ENCODE measurements around the gene F10.

Gene F10

GRCh38 chr13:113140677-113141600 is 18.3 kb downstream of the F10 start:
- WGBS = 93% methylated on average over 26 of the region's 26 CpGs
- H3K79me1 ChIP-seq (replicated peaks; ENCODE audit: low read length, poor library complexity, severe bottlenecking) = no peaks in the 10 kb centered on the region
- H2BK5ac ChIP-seq (ENCODE audit: low read depth, low read length, poor library complexity, severe bottlenecking) = no peak overlapping the region
- no peak overlapping the region for H3K18ac ChIP-seq (ENCODE audit: low read depth in 1 of 2, low read length in 2 of 2)
- H3K4ac ChIP-seq (ENCODE audit: low read depth in 1 of 2, low read length in 2 of 2) = no peak overlapping the region
- no peak overlapping the region for H3K4me2 ChIP-seq (ENCODE audit: low read length, poor library complexity, severe bottlenecking)
- no peak overlapping the region for H2BK12ac ChIP-seq (ENCODE audit: low read length in 2 of 2)
- H2AFZ ChIP-seq (ENCODE audit: low read depth, low read length) = no peak overlapping the region
- H3K14ac ChIP-seq (ENCODE audit: low read length in 2 of 2) = no peak overlapping the region
- no peak overlapping the region for H3K27ac ChIP-seq (ENCODE audit: low read length, poor library complexity, severe bottlenecking)
- no peak overlapping the region for H2BK120ac ChIP-seq (ENCODE audit: low read depth, low read length)
- no peaks in the 10 kb centered on the region for H3K9me3 ChIP-seq (ENCODE audit: control insufficient read depth, low read length)
- no peaks in the 10 kb centered on the region for H3K4me1 ChIP-seq (ENCODE audit: control insufficient read depth, insufficient read depth, low read depth, low read length)
- no peak overlapping the region for H3K9ac ChIP-seq (ENCODE audit: low read length)
- no peak for DNase-seq
- H4K91ac ChIP-seq (ENCODE audit: low read length) = no peak overlapping the region
- H3K23ac ChIP-seq (ENCODE audit: low read length in 2 of 2) = no peak overlapping the region
- H2BK15ac ChIP-seq (ENCODE audit: low read depth, poor library complexity, severe bottlenecking) = no peak overlapping the region
- no peak overlapping the region for H3K4me3 ChIP-seq (ENCODE audit: insufficient read depth in 1 of 2, low read depth in 1 of 2, low read length in 2 of 2)
- H4K8ac ChIP-seq (ENCODE audit: low read length) = no peak overlapping the region
- peaks cover 0 to 12% of the 10 kb centered on the region in 2 experiments for H3K27me3 ChIP-seq (ENCODE audit: control insufficient read depth in 1 of 2, insufficient read depth in 1 of 2, low read length in 2 of 2)
- H3K36me3 ChIP-seq (ENCODE audit: control insufficient read depth in 1 of 2, insufficient read depth in 2 of 2, low read depth in 1 of 2, low read length in 2 of 2) = peaks cover 0 to 15% of the 10 kb centered on the region in 2 experiments
- no peak overlapping the region for H2AK5ac ChIP-seq (ENCODE audit: low read length, severe bottlenecking)

GRCh38 chr13:113141601-113141970 is 19.0 kb downstream of the F10 start:
- Histone ChIP-seq H2BK15ac (ENCODE audit: low read depth, poor library complexity, severe bottlenecking) (no peak overlapping the region), H2AK5ac (ENCODE audit: low read length, severe bottlenecking) (no peak overlapping the region), H4K8ac (ENCODE audit: low read length) (no peak overlapping the region), H3K23ac (ENCODE audit: low read length in 2 of 2) (no peak overlapping the region), H2BK120ac (ENCODE audit: low read depth, low read length) (no peak overlapping the region), H3K27ac (ENCODE audit: low read length, poor library complexity, severe bottlenecking) (no peak overlapping the region), H3K27me3 (ENCODE audit: control insufficient read depth in 1 of 2, insufficient read depth in 1 of 2, low read length in 2 of 2) (peaks cover 0 to 12% of the 10 kb centered on the region in 2 experiments), H4K91ac (ENCODE audit: low read length) (no peak overlapping the region), H2BK5ac (ENCODE audit: low read depth, low read length, poor library complexity, severe bottlenecking) (no peak overlapping the region), H3K4me3 (ENCODE audit: insufficient read depth in 1 of 2, low read depth in 1 of 2, low read length in 2 of 2) (no peak overlapping the region), H3K4me1 (ENCODE audit: control insufficient read depth, insufficient read depth, low read depth, low read length) (no peaks in the 10 kb centered on the region), H2BK12ac (ENCODE audit: low read length in 2 of 2) (no peak overlapping the region), H3K79me1 (replicated peaks; ENCODE audit: low read length, poor library complexity, severe bottlenecking) (no peaks in the 10 kb centered on the region), H3K4me2 (ENCODE audit: low read length, poor library complexity, severe bottlenecking) (no peak overlapping the region), H3K14ac (ENCODE audit: low read length in 2 of 2) (no peak overlapping the region), H3K9me3 (ENCODE audit: control insufficient read depth, low read length) (no peaks in the 10 kb centered on the region), H3K9ac (ENCODE audit: low read length) (no peak overlapping the region), H3K18ac (ENCODE audit: low read depth in 1 of 2, low read length in 2 of 2) (no peak overlapping the region), H3K4ac (ENCODE audit: low read depth in 1 of 2, low read length in 2 of 2) (no peak overlapping the region), H2AFZ (ENCODE audit: low read depth, low read length) (no peak overlapping the region), H3K36me3 (ENCODE audit: control insufficient read depth in 1 of 2, insufficient read depth in 2 of 2, low read depth in 1 of 2, low read length in 2 of 2) (peaks cover 0 to 15% of the 10 kb centered on the region in 2 experiments)
- 94% methylated on average over 18 of the region's 18 CpGs for WGBS
- DNase-seq = no peak

DNA sequence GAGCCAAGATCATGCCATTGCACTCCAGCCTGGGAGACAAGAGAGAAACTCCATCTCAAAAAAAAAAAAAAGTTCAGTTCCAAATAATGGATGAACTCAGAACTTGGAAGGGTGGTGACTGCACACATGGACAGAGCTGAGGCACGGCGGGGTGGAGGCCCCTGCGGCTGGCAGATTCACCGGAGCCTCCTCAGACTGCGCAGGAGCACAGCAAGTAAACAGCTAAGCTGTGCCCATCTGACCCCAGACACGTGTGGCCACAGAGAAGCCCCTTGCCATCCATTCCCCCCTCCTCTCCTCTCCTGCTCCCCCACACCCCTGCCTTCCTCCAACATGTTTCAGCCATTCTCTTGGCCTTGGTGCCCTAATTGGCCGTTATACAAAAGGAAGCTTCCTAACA is 20.3 kb downstream of the F10 start:
- Histone ChIP-seq H2BK15ac (ENCODE audit: low read depth, poor library complexity, severe bottlenecking) (no peak overlapping the region), H3K79me1 (replicated peaks; ENCODE audit: low read length, poor library complexity, severe bottlenecking) (no peaks in the 10 kb centered on the region), H3K27me3 (ENCODE audit: control insufficient read depth in 1 of 2, insufficient read depth in 1 of 2, low read length in 2 of 2) (peaks cover 5 to 7% of the 10 kb centered on the region in 2 experiments), H3K4me1 (ENCODE audit: control insufficient read depth, insufficient read depth, low read depth, low read length) (no peaks in the 10 kb centered on the region), H3K18ac (ENCODE audit: low read depth in 1 of 2, low read length in 2 of 2) (no peak overlapping the region), H3K4me2 (ENCODE audit: low read length, poor library complexity, severe bottlenecking) (no peak overlapping the region), H2BK120ac (ENCODE audit: low read depth, low read length) (no peak overlapping the region), H3K23ac (ENCODE audit: low read length in 2 of 2) (no peak overlapping the region), H2BK5ac (ENCODE audit: low read depth, low read length, poor library complexity, severe bottlenecking) (no peak overlapping the region), H4K8ac (ENCODE audit: low read length) (no peak overlapping the region), H2AFZ (ENCODE audit: low read depth, low read length) (no peak overlapping the region), H3K4me3 (ENCODE audit: insufficient read depth in 1 of 2, low read depth in 1 of 2, low read length in 2 of 2) (no peak overlapping the region), H2BK12ac (ENCODE audit: low read length in 2 of 2) (no peak overlapping the region), H2AK5ac (ENCODE audit: low read length, severe bottlenecking) (no peak overlapping the region), H3K9ac (ENCODE audit: low read length) (no peak overlapping the region), H3K4ac (ENCODE audit: low read depth in 1 of 2, low read length in 2 of 2) (no peak overlapping the region), H3K36me3 (ENCODE audit: control insufficient read depth in 1 of 2, insufficient read depth in 2 of 2, low read depth in 1 of 2, low read length in 2 of 2) (peaks cover 0 to 15% of the 10 kb centered on the region in 2 experiments), H3K9me3 (ENCODE audit: control insufficient read depth, low read length) (no peaks in the 10 kb centered on the region), H3K27ac (ENCODE audit: low read length, poor library complexity, severe bottlenecking) (no peak overlapping the region), H4K91ac (ENCODE audit: low read length) (no peak overlapping the region), H3K14ac (ENCODE audit: low read length in 2 of 2) (no peak overlapping the region)
- 91% methylated on average over 7 of the region's 7 CpGs for WGBS
- DNase-seq = no peak

GRCh38 chr13:113143466-113144254 is 21.1 kb downstream of the F10 start:
- H3K36me3 ChIP-seq (ENCODE audit: control insufficient read depth in 1 of 2, insufficient read depth in 2 of 2, low read depth in 1 of 2, low read length in 2 of 2) = peaks cover 0 to 15% of the 10 kb centered on the region in 2 experiments
- H2AFZ ChIP-seq (ENCODE audit: low read depth, low read length) = no peak overlapping the region
- no peak overlapping the region for H2BK5ac ChIP-seq (ENCODE audit: low read depth, low read length, poor library complexity, severe bottlenecking)
- H3K23ac ChIP-seq (ENCODE audit: low read length in 2 of 2) = no peak overlapping the region
- 91% methylated on average over 39 of the region's 39 CpGs for WGBS
- no peak overlapping the region for H4K8ac ChIP-seq (ENCODE audit: low read length)
- no peaks in the 10 kb centered on the region for H3K4me1 ChIP-seq (ENCODE audit: control insufficient read depth, insufficient read depth, low read depth, low read length)
- H3K4me2 ChIP-seq (ENCODE audit: low read length, poor library complexity, severe bottlenecking) = no peak overlapping the region
- H3K14ac ChIP-seq (ENCODE audit: low read length in 2 of 2) = peak overlapping the region in 1 of 2 experiments; percentile 46
- peaks cover 5 to 6% of the 10 kb centered on the region in 2 experiments for H3K27me3 ChIP-seq (ENCODE audit: control insufficient read depth in 1 of 2, insufficient read depth in 1 of 2, low read length in 2 of 2)
- no peak overlapping the region for H2BK120ac ChIP-seq (ENCODE audit: low read depth, low read length)
- no peak overlapping the region for H3K4me3 ChIP-seq (ENCODE audit: insufficient read depth in 1 of 2, low read depth in 1 of 2, low read length in 2 of 2)
- no peaks in the 10 kb centered on the region for H3K79me1 ChIP-seq (replicated peaks; ENCODE audit: low read length, poor library complexity, severe bottlenecking)
- H3K27ac ChIP-seq (ENCODE audit: low read length, poor library complexity, severe bottlenecking) = no peak overlapping the region
- no peak overlapping the region for H3K9ac ChIP-seq (ENCODE audit: low read length)
- no peak overlapping the region for H2BK12ac ChIP-seq (ENCODE audit: low read length in 2 of 2)
- H4K91ac ChIP-seq (ENCODE audit: low read length) = no peak overlapping the region
- no peaks in the 10 kb centered on the region for H3K9me3 ChIP-seq (ENCODE audit: control insufficient read depth, low read length)
- H3K4ac ChIP-seq (ENCODE audit: low read depth in 1 of 2, low read length in 2 of 2) = no peak overlapping the region
- DNase-seq = no peak
- H2BK15ac ChIP-seq (ENCODE audit: low read depth, poor library complexity, severe bottlenecking) = no peak overlapping the region
- H3K18ac ChIP-seq (ENCODE audit: low read depth in 1 of 2, low read length in 2 of 2) = no peak overlapping the region
- no peak overlapping the region for H2AK5ac ChIP-seq (ENCODE audit: low read length, severe bottlenecking)

Data from mesenchymal stem cell (in vitro differentiated cells and primary cell).